Measurements from ENCODE around the gene SPHKAP.

The SPHKAP gene

DNA sequence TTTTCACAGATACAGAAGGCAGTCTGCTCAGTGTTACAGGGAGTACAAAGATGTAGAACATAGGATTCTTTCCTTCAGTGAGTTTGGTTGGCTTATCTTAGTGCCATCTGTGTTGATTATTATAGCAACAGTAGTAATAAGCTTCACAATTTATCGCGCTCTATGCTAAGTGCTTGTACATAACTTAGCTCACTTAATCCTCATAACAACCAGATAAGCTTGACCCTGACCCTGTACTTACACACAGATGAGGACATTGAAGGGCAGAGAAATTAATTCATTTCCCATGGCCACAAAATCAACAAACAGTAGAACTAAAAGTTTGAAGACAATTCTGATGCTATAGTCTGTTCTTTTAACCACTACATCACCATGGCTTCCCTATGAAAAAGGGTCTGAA lies 121.8 kb downstream of the SPHKAP start:
- H3K4me3 ChIP-seq (ENCODE audit: low read depth, low read length, poor library complexity, severe bottlenecking), result no peak overlapping the region
- H3K27ac ChIP-seq (ENCODE audit: low read depth, low read length, poor library complexity, severe bottlenecking), result no peak overlapping the region
- H3K36me3 ChIP-seq (ENCODE audit: insufficient read depth, low read length), result no peaks in the 10 kb centered on the region
- H3K9me3 ChIP-seq (ENCODE audit: low read length), result no peaks in the 10 kb centered on the region
- no peak overlapping the region for H3K4me2 ChIP-seq (ENCODE audit: low read length)
- no peaks in the 10 kb centered on the region for H3K9me2 ChIP-seq (ENCODE audit: low read depth, low read length)
- H3K27me3 ChIP-seq (ENCODE audit: insufficient read depth, low read length), result no peaks in the 10 kb centered on the region
- H4K20me1 ChIP-seq (ENCODE audit: insufficient read depth, low read length), result no peaks in the 10 kb centered on the region
- H3K9ac ChIP-seq (ENCODE audit: low read length), result no peak overlapping the region
- no peaks in the 10 kb centered on the region for H3F3A ChIP-seq (ENCODE audit: insufficient read depth, low read length)
- no peaks in the 10 kb centered on the region for H3K79me2 ChIP-seq (ENCODE audit: insufficient read depth, low read length)
- no peak overlapping the region for H2AFZ ChIP-seq (ENCODE audit: low read length)
- TF ChIP-seq, protein P1, sequence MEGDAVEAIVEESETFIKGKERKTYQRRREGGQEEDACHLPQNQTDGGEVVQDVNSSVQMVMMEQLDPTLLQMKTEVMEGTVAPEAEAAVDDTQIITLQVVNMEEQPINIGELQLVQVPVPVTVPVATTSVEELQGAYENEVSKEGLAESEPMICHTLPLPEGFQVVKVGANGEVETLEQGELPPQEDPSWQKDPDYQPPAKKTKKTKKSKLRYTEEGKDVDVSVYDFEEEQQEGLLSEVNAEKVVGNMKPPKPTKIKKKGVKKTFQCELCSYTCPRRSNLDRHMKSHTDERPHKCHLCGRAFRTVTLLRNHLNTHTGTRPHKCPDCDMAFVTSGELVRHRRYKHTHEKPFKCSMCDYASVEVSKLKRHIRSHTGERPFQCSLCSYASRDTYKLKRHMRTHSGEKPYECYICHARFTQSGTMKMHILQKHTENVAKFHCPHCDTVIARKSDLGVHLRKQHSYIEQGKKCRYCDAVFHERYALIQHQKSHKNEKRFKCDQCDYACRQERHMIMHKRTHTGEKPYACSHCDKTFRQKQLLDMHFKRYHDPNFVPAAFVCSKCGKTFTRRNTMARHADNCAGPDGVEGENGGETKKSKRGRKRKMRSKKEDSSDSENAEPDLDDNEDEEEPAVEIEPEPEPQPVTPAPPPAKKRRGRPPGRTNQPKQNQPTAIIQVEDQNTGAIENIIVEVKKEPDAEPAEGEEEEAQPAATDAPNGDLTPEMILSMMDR (IDR thresholded peaks at IDR 0.05; ENCODE audit: low read length), result no peak
- TF ChIP-seq EZH2 (IDR thresholded peaks at IDR 0.05; ENCODE audit: borderline replicate concordance, low read length), result no peak
- no peaks in the 10 kb centered on the region for H3K4me1 ChIP-seq (ENCODE audit: insufficient read depth, low read length, severe bottlenecking)

DNA sequence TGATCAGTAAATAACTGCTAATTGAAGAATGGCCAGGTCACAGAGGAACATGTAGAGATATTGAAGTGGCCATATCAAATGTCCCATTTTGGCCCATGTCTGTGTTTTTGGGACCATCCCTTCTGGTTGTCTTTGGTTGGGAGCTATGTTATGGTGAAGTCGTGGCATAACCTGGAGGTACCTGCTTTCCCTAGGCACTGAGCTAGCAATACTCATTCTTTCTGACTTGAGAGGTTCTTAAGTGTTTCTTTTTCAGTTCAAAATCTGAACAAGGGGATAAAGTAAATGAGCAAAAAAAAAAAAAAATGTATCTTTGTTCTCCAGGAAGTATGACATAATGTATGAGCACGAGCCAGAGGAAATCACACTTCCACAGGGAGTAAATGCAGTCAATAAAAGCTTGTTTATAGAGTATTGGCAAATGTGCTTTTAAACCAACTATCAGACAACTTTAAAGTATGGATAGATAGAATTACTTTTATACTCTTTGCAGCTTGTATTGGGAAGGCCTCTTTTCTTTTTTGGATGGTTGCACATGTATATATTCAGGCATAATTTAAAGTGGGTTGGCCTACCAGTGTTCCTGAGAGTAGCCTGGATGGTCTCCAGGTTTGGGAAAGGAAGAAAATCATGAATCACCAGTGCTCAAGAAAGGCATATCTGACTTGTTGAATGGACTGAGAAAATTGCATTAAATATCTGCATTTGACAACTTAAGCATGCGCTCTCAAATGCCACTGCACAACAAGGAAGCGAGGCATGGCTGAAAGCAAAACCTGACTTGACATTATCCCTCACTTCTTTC lies 125.0 kb downstream of the SPHKAP start:
- no peaks in the 10 kb centered on the region for H4K20me1 ChIP-seq (ENCODE audit: insufficient read depth, low read length)
- H3K4me2 ChIP-seq (ENCODE audit: low read length), result no peak overlapping the region
- no peaks in the 10 kb centered on the region for H3K36me3 ChIP-seq (ENCODE audit: insufficient read depth, low read length)
- no peaks in the 10 kb centered on the region for H3K27me3 ChIP-seq (ENCODE audit: insufficient read depth, low read length)
- TF ChIP-seq, protein P1 (IDR thresholded peaks at IDR 0.05; ENCODE audit: low read length), result no peak
- no peak for TF ChIP-seq EZH2 (IDR thresholded peaks at IDR 0.05; ENCODE audit: borderline replicate concordance, low read length)
- H3K9ac ChIP-seq (ENCODE audit: low read length), result no peak overlapping the region
- no peaks in the 10 kb centered on the region for H3K9me2 ChIP-seq (ENCODE audit: low read depth, low read length)
- no peak overlapping the region for H2AFZ ChIP-seq (ENCODE audit: low read length)
- no peak overlapping the region for H3K4me3 ChIP-seq (ENCODE audit: low read depth, low read length, poor library complexity, severe bottlenecking)
- H3K4me1 ChIP-seq (ENCODE audit: insufficient read depth, low read length, severe bottlenecking), result no peaks in the 10 kb centered on the region
- H3K27ac ChIP-seq (ENCODE audit: low read depth, low read length, poor library complexity, severe bottlenecking), result no peak overlapping the region
- no peaks in the 10 kb centered on the region for H3K9me3 ChIP-seq (ENCODE audit: low read length)
- H3K79me2 ChIP-seq (ENCODE audit: insufficient read depth, low read length), result no peaks in the 10 kb centered on the region
- H3F3A ChIP-seq (ENCODE audit: insufficient read depth, low read length), result no peaks in the 10 kb centered on the region

DNA sequence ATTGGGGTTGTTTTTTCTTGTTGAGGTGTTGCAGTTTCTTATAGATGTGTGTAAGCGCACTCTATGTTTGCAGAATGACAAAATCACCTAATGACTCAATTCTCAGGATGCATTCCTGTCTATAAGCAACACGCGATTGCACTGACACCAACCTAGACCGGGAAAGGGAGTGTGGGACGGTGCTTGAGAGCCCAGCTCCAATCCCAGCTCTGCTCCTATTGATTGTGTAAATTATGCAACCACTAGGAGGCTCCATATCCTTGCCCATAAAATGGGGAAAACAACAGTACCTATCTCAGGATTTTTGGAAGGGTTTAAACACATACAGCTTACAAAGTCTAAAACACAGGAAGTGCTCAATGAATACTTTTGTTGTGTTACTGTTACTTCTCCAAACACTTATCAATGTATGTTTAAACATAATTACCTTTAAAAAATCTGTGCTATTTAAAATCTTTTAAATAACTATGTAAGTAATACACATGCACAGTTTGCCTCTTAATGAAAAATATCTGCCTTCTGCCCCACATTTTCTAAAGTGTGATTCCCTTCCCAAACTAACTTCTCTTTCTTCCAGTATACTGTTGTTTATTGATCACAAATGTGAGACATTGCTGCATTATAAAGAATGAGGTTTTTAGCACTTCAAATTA lies 132.5 kb downstream of the SPHKAP start:
- Histone ChIP-seq H3K79me2 (ENCODE audit: insufficient read depth, low read length) (no peaks in the 10 kb centered on the region), H3K4me3 (ENCODE audit: low read depth, low read length, poor library complexity, severe bottlenecking) (no peak overlapping the region), H3K4me1 (ENCODE audit: insufficient read depth, low read length, severe bottlenecking) (no peaks in the 10 kb centered on the region), H3K9me3 (ENCODE audit: low read length) (no peaks in the 10 kb centered on the region), H3K27me3 (ENCODE audit: insufficient read depth, low read length) (no peaks in the 10 kb centered on the region), H3K27ac (ENCODE audit: low read depth, low read length, poor library complexity, severe bottlenecking) (no peak overlapping the region), H3K4me2 (ENCODE audit: low read length) (no peak overlapping the region), H3K9ac (ENCODE audit: low read length) (no peak overlapping the region), H2AFZ (ENCODE audit: low read length) (no peak overlapping the region), H4K20me1 (ENCODE audit: insufficient read depth, low read length) (no peaks in the 10 kb centered on the region), H3F3A (ENCODE audit: insufficient read depth, low read length) (no peaks in the 10 kb centered on the region), H3K36me3 (ENCODE audit: insufficient read depth, low read length) (no peaks in the 10 kb centered on the region), H3K9me2 (ENCODE audit: low read depth, low read length) (no peaks in the 10 kb centered on the region)
- TF ChIP-seq, protein P1 (IDR thresholded peaks at IDR 0.05; ENCODE audit: low read length), result peak; percentile 25; the same call in 1 of the 2 replicates
- no peak for TF ChIP-seq EZH2 (IDR thresholded peaks at IDR 0.05; ENCODE audit: borderline replicate concordance, low read length)
